Astrocyte (in vitro differentiated cells and primary cell): Measurements from ENCODE around the gene NGB. TPM values are rescaled to one million over a fixed set of nuclear protein-coding genes. Genes with fewer than 3 reads are reported as not detected.

Experiments used
- DNase-seq: peaks from one replicate; pipeline ENCODE4 v3.0.0-alpha.2; 2010; ENCODE audit warnings: low read depth
- FAIRE-seq: peaks from 2 replicates; lab custom pipeline; 2011; peaks lifted over from hg19 to GRCh38; lab: Jason Lieb, UNC
- H2AFZ ChIP-seq: 2 replicates; pipeline ENCODE4 v1.6.0; 2012; ENCODE audit warnings: low read depth, low read length, inconsistent platforms
- H3K27ac ChIP-seq: 2 replicates; pipeline ENCODE4 v1.5.1; 2011; ENCODE audit warnings: low read depth, low read length, inconsistent platforms
- H3K27me3 ChIP-seq: 2 replicates; pipeline ENCODE4 v1.6.0; 2011; ENCODE audit warnings: low read length, inconsistent platforms; ENCODE audit not compliant: insufficient read depth
- H3K36me3 ChIP-seq: 2 replicates; pipeline ENCODE4 v1.5.1; 2011; ENCODE audit warnings: low read length, inconsistent platforms; ENCODE audit not compliant: insufficient read depth
- H3K4me1 ChIP-seq: 2 replicates; pipeline ENCODE4 v1.5.1; 2011; ENCODE audit warnings: low read length, inconsistent platforms; ENCODE audit not compliant: insufficient read depth
- H3K4me2 ChIP-seq: 2 replicates; pipeline ENCODE4 v1.6.0; 2012; ENCODE audit warnings: low read length, inconsistent platforms
- H3K4me3 ChIP-seq: 2 replicates; pipeline ENCODE4 v1.5.1; 2011; ENCODE audit warnings: low read depth, mild to moderate bottlenecking, low read length, inconsistent platforms; ENCODE audit not compliant: insufficient read depth
- H3K79me2 ChIP-seq: 2 replicates; pipeline ENCODE4 v1.6.0; 2012; ENCODE audit warnings: mild to moderate bottlenecking, low read length, inconsistent platforms; ENCODE audit not compliant: insufficient read depth
- H3K9ac ChIP-seq: 2 replicates; pipeline ENCODE4 v1.6.0; 2012; ENCODE audit warnings: mild to moderate bottlenecking, low read length, inconsistent platforms
- H3K9me3 ChIP-seq: 2 replicates; pipeline ENCODE4 v1.5.1; 2012; ENCODE audit warnings: low read depth, mild to moderate bottlenecking, low read length, inconsistent platforms; ENCODE audit not compliant: insufficient read depth
- H4K20me1 ChIP-seq: 2 replicates; pipeline ENCODE4 v1.6.0; 2012; ENCODE audit warnings: low read length, inconsistent platforms; ENCODE audit not compliant: insufficient read depth
- H3K27ac Mint-ChIP-seq: one replicate; pipeline ENCODE4 v1.8.0; 2021; ENCODE audit warnings: mild to moderate bottlenecking, mixed read lengths; ENCODE audit not compliant: unreplicated experiment
- H3K27me3 Mint-ChIP-seq: one replicate; pipeline ENCODE4 v1.8.0; 2021; ENCODE audit warnings: low read depth, mixed read lengths; ENCODE audit not compliant: unreplicated experiment
- H3K36me3 Mint-ChIP-seq: one replicate; pipeline ENCODE4 v1.8.0; 2021; ENCODE audit warnings: low read depth, mixed read lengths; ENCODE audit not compliant: unreplicated experiment
- H3K4me1 Mint-ChIP-seq: one replicate; pipeline ENCODE4 v1.8.0; 2021; ENCODE audit warnings: low read depth, mixed read lengths; ENCODE audit not compliant: unreplicated experiment
- H3K4me3 Mint-ChIP-seq: one replicate; pipeline ENCODE4 v1.8.0; 2021; ENCODE audit warnings: mild to moderate bottlenecking, moderate library complexity, mixed read lengths; ENCODE audit not compliant: unreplicated experiment
- H3K9me3 Mint-ChIP-seq: one replicate; pipeline ENCODE4 v1.8.0; 2021; ENCODE audit warnings: mild to moderate bottlenecking, mixed read lengths; ENCODE audit not compliant: unreplicated experiment
- EZH2 ChIP-seq: IDR thresholded peaks from 2 replicates; pipeline ENCODE4 v1.6.1; 2012; ENCODE audit warnings: mild to moderate bottlenecking, low read length, inconsistent platforms; ENCODE audit not compliant: insufficient read depth
- total RNA-seq: library from RNA; stranded (reverse); gene quantifications from 2 replicates; pipeline ENCODE4 v1.2.1, GENCODE V29; 2021
- TF ChIP-seq, protein P1 (sequence below): IDR thresholded peaks from 2 replicates; pipeline ENCODE4 v1.5.1; 2011; ENCODE audit warnings: low read depth, mild to moderate bottlenecking, inconsistent platforms, low read length, moderate library complexity; ENCODE audit not compliant: insufficient read depth

The NGB gene
- total RNA-seq, 1 donor from 2014 or later, result not detected

DNA sequence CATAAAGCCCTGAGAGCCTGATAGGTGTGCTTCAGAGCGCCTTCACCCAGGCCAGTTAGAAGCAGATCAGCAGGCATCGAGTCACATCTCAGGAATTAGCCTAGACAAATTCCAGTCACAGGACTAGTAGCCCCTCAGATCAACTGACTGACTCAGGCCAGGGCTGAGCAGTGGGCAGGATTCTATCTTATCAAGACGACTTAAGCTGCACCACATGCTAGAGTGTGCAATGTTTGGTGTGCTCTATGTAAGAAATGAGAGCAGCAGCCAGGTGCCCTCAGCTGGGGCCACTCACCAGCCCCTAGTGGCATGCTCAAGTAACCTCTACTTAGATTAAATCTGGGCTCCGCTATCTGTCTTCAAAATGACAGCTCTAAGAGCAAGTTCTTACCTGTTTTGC lies 19.7 kb upstream of the NGB start:
- TF ChIP-seq EZH2, result no peak
- TF ChIP-seq, protein P1, sequence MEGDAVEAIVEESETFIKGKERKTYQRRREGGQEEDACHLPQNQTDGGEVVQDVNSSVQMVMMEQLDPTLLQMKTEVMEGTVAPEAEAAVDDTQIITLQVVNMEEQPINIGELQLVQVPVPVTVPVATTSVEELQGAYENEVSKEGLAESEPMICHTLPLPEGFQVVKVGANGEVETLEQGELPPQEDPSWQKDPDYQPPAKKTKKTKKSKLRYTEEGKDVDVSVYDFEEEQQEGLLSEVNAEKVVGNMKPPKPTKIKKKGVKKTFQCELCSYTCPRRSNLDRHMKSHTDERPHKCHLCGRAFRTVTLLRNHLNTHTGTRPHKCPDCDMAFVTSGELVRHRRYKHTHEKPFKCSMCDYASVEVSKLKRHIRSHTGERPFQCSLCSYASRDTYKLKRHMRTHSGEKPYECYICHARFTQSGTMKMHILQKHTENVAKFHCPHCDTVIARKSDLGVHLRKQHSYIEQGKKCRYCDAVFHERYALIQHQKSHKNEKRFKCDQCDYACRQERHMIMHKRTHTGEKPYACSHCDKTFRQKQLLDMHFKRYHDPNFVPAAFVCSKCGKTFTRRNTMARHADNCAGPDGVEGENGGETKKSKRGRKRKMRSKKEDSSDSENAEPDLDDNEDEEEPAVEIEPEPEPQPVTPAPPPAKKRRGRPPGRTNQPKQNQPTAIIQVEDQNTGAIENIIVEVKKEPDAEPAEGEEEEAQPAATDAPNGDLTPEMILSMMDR, result peak; percentile 7
- peaks cover 5% of the 10 kb centered on the region for H3K36me3 Mint-ChIP-seq

DNA sequence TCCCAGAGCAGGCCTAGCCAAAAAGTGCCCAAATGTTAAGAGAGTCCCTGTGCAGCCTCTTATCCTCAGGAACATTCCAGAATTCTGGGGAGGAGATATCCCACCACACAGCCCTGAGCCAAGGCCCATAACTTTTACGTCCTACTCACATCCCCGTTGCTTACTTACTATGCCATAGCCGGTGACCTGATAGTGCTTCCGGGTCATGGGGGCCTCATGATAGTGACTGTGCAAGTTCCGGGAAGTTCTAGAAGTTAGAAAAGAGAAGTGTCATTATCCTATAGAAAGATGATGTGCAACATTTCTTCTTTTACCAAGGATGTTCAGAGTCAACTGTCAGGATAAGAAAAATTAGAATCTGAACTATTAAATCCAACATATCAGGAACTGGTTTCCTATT lies 15.6 kb upstream of the NGB start:
- Mint-ChIP-seq H3K9me3 (no peaks in the 10 kb centered on the region), H3K4me3 (no peak overlapping the region)
- no peak overlapping the region for H3K4me3 ChIP-seq

More for the DNA sequence above, 19.7 kb upstream of the NGB start:
- H3K4me1 Mint-ChIP-seq, result peaks cover 10% of the 10 kb centered on the region
- H3K27me3 ChIP-seq, result no peaks in the 10 kb centered on the region
- no peaks in the 10 kb centered on the region for H3K79me2 ChIP-seq
- no peaks in the 10 kb centered on the region for H3K9me3 ChIP-seq
- H3K27ac ChIP-seq, result no peak overlapping the region
- H3K9ac ChIP-seq, result no peak overlapping the region
- H3K4me3 Mint-ChIP-seq, result peak overlapping the region; percentile 27
- peak; percentile 36 for DNase-seq
- H3K4me2 ChIP-seq, result no peak overlapping the region
- H3K4me3 ChIP-seq, result no peak overlapping the region
- peaks cover 6% of the 10 kb centered on the region for H3K36me3 ChIP-seq
- no peak overlapping the region for H2AFZ ChIP-seq
- no peak for FAIRE-seq
- H3K9me3 Mint-ChIP-seq, result no peaks in the 10 kb centered on the region
- H3K27me3 Mint-ChIP-seq, result no peaks in the 10 kb centered on the region
- no peaks in the 10 kb centered on the region for H4K20me1 ChIP-seq
- H3K4me1 ChIP-seq, result peaks cover 5% of the 10 kb centered on the region
- peak overlapping the region; percentile 66 for H3K27ac Mint-ChIP-seq

DNA sequence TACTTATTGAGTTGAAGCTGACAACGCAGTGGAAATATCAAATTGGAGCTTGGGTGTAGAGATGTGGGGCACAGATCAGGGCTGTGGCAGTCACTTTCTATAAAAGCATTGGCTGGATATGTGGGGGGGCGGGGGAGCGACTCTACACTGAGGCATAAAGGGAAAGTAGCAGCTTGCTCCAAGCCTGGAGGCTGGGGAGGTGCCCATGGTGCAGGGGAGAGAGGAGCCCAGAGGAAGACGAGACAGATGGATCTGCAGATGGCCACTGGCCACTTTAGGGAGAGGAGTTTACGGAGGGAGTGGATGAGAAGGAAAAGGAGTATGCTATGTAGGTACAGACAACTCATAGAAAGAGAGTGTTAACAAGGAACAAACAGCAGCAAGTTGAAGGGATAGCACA lies 13.5 kb upstream of the NGB start:
- Mint-ChIP-seq H3K9me3 (no peaks in the 10 kb centered on the region), H3K27ac (no peak overlapping the region), H3K4me3 (no peak overlapping the region), H3K4me1 (peaks cover 3% of the 10 kb centered on the region), H3K27me3 (no peaks in the 10 kb centered on the region), H3K36me3 (peaks cover 19% of the 10 kb centered on the region)
- peaks cover 25% of the 10 kb centered on the region for H3K36me3 ChIP-seq
- H4K20me1 ChIP-seq, result no peaks in the 10 kb centered on the region
- TF ChIP-seq EZH2, result no peak
- TF ChIP-seq, protein P1, result no peak
- FAIRE-seq (no peak), DNase-seq (no peak)
- no peaks in the 10 kb centered on the region for H3K9me3 ChIP-seq
- no peak overlapping the region for H3K4me2 ChIP-seq
- no peak overlapping the region for H2AFZ ChIP-seq
- H3K4me1 ChIP-seq, result no peaks in the 10 kb centered on the region
- no peaks in the 10 kb centered on the region for H3K27me3 ChIP-seq
- no peak overlapping the region for H3K4me3 ChIP-seq
- no peak overlapping the region for H3K27ac ChIP-seq
- H3K9ac ChIP-seq, result no peak overlapping the region
- no peaks in the 10 kb centered on the region for H3K79me2 ChIP-seq

More for the DNA sequence above, 15.6 kb upstream of the NGB start:
- H3K27me3 ChIP-seq, result no peaks in the 10 kb centered on the region
- H3K36me3 ChIP-seq, result peaks cover 25% of the 10 kb centered on the region
- no peak for TF ChIP-seq EZH2
- TF ChIP-seq, protein P1, result no peak
- Mint-ChIP-seq H3K4me1 (peaks cover 13% of the 10 kb centered on the region), H3K27me3 (no peaks in the 10 kb centered on the region), H3K27ac (no peak overlapping the region), H3K36me3 (peaks cover 16% of the 10 kb centered on the region)
- H3K9ac ChIP-seq, result no peak overlapping the region
- H2AFZ ChIP-seq, result no peak overlapping the region
- FAIRE-seq (no peak), DNase-seq (no peak)
- no peaks in the 10 kb centered on the region for H3K79me2 ChIP-seq
- H4K20me1 ChIP-seq, result no peaks in the 10 kb centered on the region
- no peak overlapping the region for H3K4me2 ChIP-seq
- H3K27ac ChIP-seq, result no peak overlapping the region
- no peaks in the 10 kb centered on the region for H3K9me3 ChIP-seq
- peaks cover 5% of the 10 kb centered on the region for H3K4me1 ChIP-seq
